Neural crest cell (in vitro differentiated cells): ENCODE results near the gene TIGD1. TPM values are rescaled to one million over a fixed set of nuclear protein-coding genes. Genes with fewer than 3 reads are reported as not detected.

Experiments
- DNase-seq: peaks from one replicate; pipeline ENCODE4 v3.0.0; 2021; ENCODE audit warnings: low read depth, mixed read lengths, low spot score
- H3K27ac Mint-ChIP-seq: one replicate; pipeline ENCODE4 v1.8.0; 2021; ENCODE audit warnings: mild to moderate bottlenecking, mixed read lengths; ENCODE audit not compliant: unreplicated experiment
- H3K27me3 Mint-ChIP-seq: 2 replicates; pipeline ENCODE4 v1.8.0; 2021; ENCODE audit warnings: low read depth, mild to moderate bottlenecking, mixed read lengths
- H3K36me3 Mint-ChIP-seq: 2 replicates; pipeline ENCODE4 v1.8.0; 2021; ENCODE audit warnings: low read depth, mild to moderate bottlenecking, mixed read lengths
- H3K4me1 Mint-ChIP-seq: 2 replicates; pipeline ENCODE4 v1.8.0; 2021; ENCODE audit warnings: mixed read lengths
- H3K4me3 Mint-ChIP-seq: one replicate; pipeline ENCODE4 v1.8.0; 2021; ENCODE audit warnings: mild to moderate bottlenecking, mixed read lengths
- H3K9me3 Mint-ChIP-seq: 2 replicates; pipeline ENCODE4 v1.8.0; 2021; ENCODE audit warnings: mixed read lengths
- CTCF ChIP-seq: fragments of 200-600 bp; sonication (generic); conservative IDR thresholded peaks from 2 replicates; pipeline ENCODE4 v1.5.0; 2021; ENCODE audit warnings: antibody characterized with exemption, mild to moderate bottlenecking
- total RNA-seq: library from RNA; stranded (reverse); gene quantifications from 2 replicates; pipeline ENCODE4 v1.2.1, GENCODE V29; 2021

Gene TIGD1
- total RNA-seq, 1 donor from 2014 or later: 11.8 TPM

GRCh38 chr2:232544674-232545073, 5.7 kb downstream of the TIGD1 start:
- Mint-ChIP-seq H3K4me1 (peaks cover 12% of the 10 kb centered on the region), H3K4me3 (no peak overlapping the region), H3K36me3 (peaks cover 33% of the 10 kb centered on the region), H3K9me3 (peaks cover 4% of the 10 kb centered on the region), H3K27me3 (no peaks in the 10 kb centered on the region), H3K27ac (no peak overlapping the region)
- no peak for TF ChIP-seq CTCF
- DNase-seq: no peak

GRCh38 chr2:232543928-232544631, 6.3 kb downstream of the TIGD1 start:
- Mint-ChIP-seq H3K27me3 (no peaks in the 10 kb centered on the region), H3K9me3 (peaks cover 4% of the 10 kb centered on the region), H3K36me3 (peaks cover 28% of the 10 kb centered on the region), H3K4me3 (no peak overlapping the region), H3K4me1 (peaks cover 6% of the 10 kb centered on the region), H3K27ac (no peak overlapping the region)
- TF ChIP-seq CTCF: no peak
- no peak for DNase-seq

GRCh38 chr2:232543491-232543890, 6.9 kb downstream of the TIGD1 start:
- peaks cover 2% of the 10 kb centered on the region for H3K9me3 Mint-ChIP-seq
- H3K27ac Mint-ChIP-seq: no peak overlapping the region
- H3K36me3 Mint-ChIP-seq: peaks cover 22% of the 10 kb centered on the region
- no peak for TF ChIP-seq CTCF
- H3K4me3 Mint-ChIP-seq: no peak overlapping the region
- no peak for DNase-seq
- peaks cover under 1% of the 10 kb centered on the region for H3K27me3 Mint-ChIP-seq
- peaks cover 2% of the 10 kb centered on the region for H3K4me1 Mint-ChIP-seq

GRCh38 chr2:232542715-232543467, 7.5 kb downstream of the TIGD1 start:
- no peak overlapping the region for H3K27ac Mint-ChIP-seq
- H3K9me3 Mint-ChIP-seq: no peaks in the 10 kb centered on the region
- peaks cover 3% of the 10 kb centered on the region for H3K27me3 Mint-ChIP-seq
- TF ChIP-seq CTCF: no peak
- peak overlapping the region; percentile 20 for H3K4me3 Mint-ChIP-seq
- H3K4me1 Mint-ChIP-seq: peaks cover 5% of the 10 kb centered on the region
- DNase-seq: no peak
- H3K36me3 Mint-ChIP-seq: peaks cover 16% of the 10 kb centered on the region

- H3K4me3 Mint-ChIP-seq: peak overlapping the region; percentile 20
- DNase-seq: no peak
- no peak for TF ChIP-seq CTCF
- no peak overlapping the region for H3K27ac Mint-ChIP-seq
- peaks cover 9% of the 10 kb centered on the region for H3K36me3 Mint-ChIP-seq
- peaks cover 3% of the 10 kb centered on the region for H3K27me3 Mint-ChIP-seq
- peaks cover 5% of the 10 kb centered on the region for H3K4me1 Mint-ChIP-seq
- H3K9me3 Mint-ChIP-seq: no peaks in the 10 kb centered on the region
These were observed 8.2 kb downstream of the TIGD1 start for GRCh38 chr2:232541961-232542714.
